ENCODE data around the gene SH3PXD2A. TPM values are rescaled to one million over a fixed set of nuclear protein-coding genes. Genes with fewer than 3 reads are reported as not detected.

SH3PXD2A gene
- total RNA-seq, 2 experiments from 2014 or later: 14.8 to 16.0 TPM

- ATAC-seq (ENCODE audit: low read depth): peak; percentile 74
- DNase-seq: peak; percentile 83
- H3K4me1 Mint-ChIP-seq: peaks cover 7% of the 10 kb centered on the region
- H3K9me3 Mint-ChIP-seq: no peaks in the 10 kb centered on the region
- no peak overlapping the region for H3K27ac Mint-ChIP-seq
- no peaks in the 10 kb centered on the region for H3K36me3 Mint-ChIP-seq
- H3K27me3 Mint-ChIP-seq: peaks cover 4% of the 10 kb centered on the region
- POLR2A ChIA-PET: interaction anchor here (0.6 to 1.3 kb wide), 4 partner anchors 8 to 105 kb away, joined by 4 to 7 read pairs (median 4); no protein-coding TSS in a partner anchor
- no peak overlapping the region for H3K4me3 Mint-ChIP-seq
These were observed 169.3 kb downstream of the SH3PXD2A start for GRCh38 chr10:103685880-103686669.

GRCh38 chr10:103683851-103684250 is 171.5 kb downstream of the SH3PXD2A start:
- peaks cover 2% of the 10 kb centered on the region for H3K4me1 Mint-ChIP-seq
- no peaks in the 10 kb centered on the region for H3K36me3 Mint-ChIP-seq
- ATAC-seq (ENCODE audit: low read depth) (no peak), DNase-seq (no peak)
- POLR2A ChIA-PET: no interaction called here
- H3K4me3 Mint-ChIP-seq: no peak overlapping the region
- H3K27me3 Mint-ChIP-seq: no peaks in the 10 kb centered on the region
- H3K9me3 Mint-ChIP-seq: no peaks in the 10 kb centered on the region
- H3K27ac Mint-ChIP-seq: peak overlapping the region; percentile 11

GRCh38 chr10:103682631-103683030 is 172.7 kb downstream of the SH3PXD2A start:
- POLR2A ChIA-PET: no interaction called here
- H3K36me3 Mint-ChIP-seq: no peaks in the 10 kb centered on the region
- H3K4me1 Mint-ChIP-seq: peaks cover 12% of the 10 kb centered on the region
- no peak for DNase-seq
- no peaks in the 10 kb centered on the region for H3K27me3 Mint-ChIP-seq
- H3K27ac Mint-ChIP-seq: no peak overlapping the region
- H3K9me3 Mint-ChIP-seq: no peaks in the 10 kb centered on the region
- H3K4me3 Mint-ChIP-seq: no peak overlapping the region
- ATAC-seq (ENCODE audit: low read depth): no peak

GRCh38 chr10:103681617-103682399 is 173.6 kb downstream of the SH3PXD2A start:
- Mint-ChIP-seq H3K27me3 (no peaks in the 10 kb centered on the region), H3K27ac (no peak overlapping the region), H3K9me3 (no peaks in the 10 kb centered on the region), H3K4me3 (no peak overlapping the region), H3K4me1 (peaks cover 14% of the 10 kb centered on the region), H3K36me3 (no peaks in the 10 kb centered on the region)
- POLR2A ChIA-PET: no interaction called here
- no peak for DNase-seq
- no peak for ATAC-seq (ENCODE audit: low read depth)

GRCh38 chr10:103680869-103681236 is 174.5 kb downstream of the SH3PXD2A start:
- Mint-ChIP-seq H3K9me3 (no peaks in the 10 kb centered on the region), H3K4me3 (no peak overlapping the region), H3K4me1 (peaks cover 14% of the 10 kb centered on the region), H3K27ac (no peak overlapping the region), H3K36me3 (no peaks in the 10 kb centered on the region), H3K27me3 (no peaks in the 10 kb centered on the region)
- POLR2A ChIA-PET: no interaction called here
- ATAC-seq (ENCODE audit: low read depth): no peak
- no peak for DNase-seq

GRCh38 chr10:103679096-103679790 is 176.1 kb downstream of the SH3PXD2A start:
- DNase-seq: no peak
- ATAC-seq (ENCODE audit: low read depth): no peak
- no peak overlapping the region for H3K27ac Mint-ChIP-seq
- POLR2A ChIA-PET: interaction anchor here (2.2 kb wide), 1 partner anchor 18 kb away, joined by 13 read pairs; no protein-coding TSS in a partner anchor
- no peaks in the 10 kb centered on the region for H3K9me3 Mint-ChIP-seq
- H3K36me3 Mint-ChIP-seq: no peaks in the 10 kb centered on the region
- H3K27me3 Mint-ChIP-seq: no peaks in the 10 kb centered on the region
- no peak overlapping the region for H3K4me3 Mint-ChIP-seq
- peaks cover 14% of the 10 kb centered on the region for H3K4me1 Mint-ChIP-seq

- ATAC-seq (ENCODE audit: low read depth) (peak; percentile 99), DNase-seq (peak; percentile 76)
- H3K27me3 Mint-ChIP-seq: no peaks in the 10 kb centered on the region
- H3K4me1 Mint-ChIP-seq: peaks cover 12% of the 10 kb centered on the region
- POLR2A ChIA-PET: interaction anchor here (1.0 to 2.2 kb wide), 2 partner anchors 17 to 19 kb away, joined by 4 to 13 read pairs; no protein-coding TSS in a partner anchor
- H3K36me3 Mint-ChIP-seq: no peaks in the 10 kb centered on the region
- H3K9me3 Mint-ChIP-seq: no peaks in the 10 kb centered on the region
- H3K4me3 Mint-ChIP-seq: peak overlapping the region; percentile 83
- H3K27ac Mint-ChIP-seq: peak overlapping the region; percentile 88
These were observed 177.2 kb downstream of the SH3PXD2A start for GRCh38 chr10:103678178-103678526.

- Mint-ChIP-seq H3K27me3 (no peaks in the 10 kb centered on the region), H3K4me1 (peaks cover 12% of the 10 kb centered on the region), H3K4me3 (peak overlapping the region; percentile 83), H3K27ac (peak overlapping the region; percentile 88), H3K9me3 (no peaks in the 10 kb centered on the region), H3K36me3 (no peaks in the 10 kb centered on the region)
- no peak for DNase-seq
- ATAC-seq (ENCODE audit: low read depth): no peak
- POLR2A ChIA-PET: interaction anchor here (1.0 to 2.2 kb wide), 2 partner anchors 17 to 19 kb away, joined by 4 to 13 read pairs; no protein-coding TSS in a partner anchor
These were observed 177.7 kb downstream of the SH3PXD2A start for GRCh38 chr10:103677486-103678177.

- no peaks in the 10 kb centered on the region for H3K9me3 Mint-ChIP-seq
- H3K27me3 Mint-ChIP-seq: no peaks in the 10 kb centered on the region
- H3K27ac Mint-ChIP-seq: no peak overlapping the region
- ATAC-seq (ENCODE audit: low read depth) (no peak), DNase-seq (no peak)
- H3K36me3 Mint-ChIP-seq: no peaks in the 10 kb centered on the region
- H3K4me3 Mint-ChIP-seq: no peak overlapping the region
- POLR2A ChIA-PET: no interaction called here
- peaks cover 12% of the 10 kb centered on the region for H3K4me1 Mint-ChIP-seq
These were observed 178.4 kb downstream of the SH3PXD2A start for GRCh38 chr10:103676851-103677417.

GRCh38 chr10:103676058-103676785 is 179.2 kb downstream of the SH3PXD2A start:
- Mint-ChIP-seq H3K4me1 (peaks cover 12% of the 10 kb centered on the region), H3K36me3 (no peaks in the 10 kb centered on the region), H3K27ac (no peak overlapping the region), H3K9me3 (no peaks in the 10 kb centered on the region), H3K27me3 (no peaks in the 10 kb centered on the region), H3K4me3 (no peak overlapping the region)
- DNase-seq (no peak), ATAC-seq (ENCODE audit: low read depth) (no peak)
- POLR2A ChIA-PET: no interaction called here

- no peak for DNase-seq
- Mint-ChIP-seq H3K27me3 (no peaks in the 10 kb centered on the region), H3K9me3 (no peaks in the 10 kb centered on the region), H3K27ac (no peak overlapping the region), H3K4me1 (peaks cover 17% of the 10 kb centered on the region), H3K36me3 (no peaks in the 10 kb centered on the region), H3K4me3 (no peak overlapping the region)
- POLR2A ChIA-PET: no interaction called here
- no peak for ATAC-seq (ENCODE audit: low read depth)
These were observed 181.8 kb downstream of the SH3PXD2A start for GRCh38 chr10:103673606-103674005.

- Mint-ChIP-seq H3K36me3 (no peaks in the 10 kb centered on the region), H3K27me3 (no peaks in the 10 kb centered on the region), H3K9me3 (no peaks in the 10 kb centered on the region), H3K27ac (no peak overlapping the region), H3K4me1 (peaks cover 10% of the 10 kb centered on the region), H3K4me3 (no peak overlapping the region)
- POLR2A ChIA-PET: no interaction called here
- DNase-seq: no peak
- ATAC-seq (ENCODE audit: low read depth): no peak
These were observed 183.0 kb downstream of the SH3PXD2A start for GRCh38 chr10:103672345-103672744.

Data from activated naive CD8-positive, alpha-beta T cell treated with anti-CD3 and anti-CD28 coated beads, Interleukin-2, amount 10 ng/mL, durations not matched to agents 7 days and 5 days (primary cell).